Lower leg skin (tissue), 4 donors: ENCODE data around the gene OR4K5. TPM values are rescaled to one million over a fixed set of nuclear protein-coding genes. Genes with fewer than 3 reads are reported as not detected.

Source experiments
- DNase-seq, 2 donors: peaks; one replicate each; pipeline ENCODE4 v3.0.0-alpha.2; 2019; ENCODE audit warnings: low spot score in 2 of 2
- H3K4me3 ChIP-seq: fragments of 200-600 bp; sonication (generic); 2 replicates; pipeline ENCODE4 v1.5.1; 2017; ENCODE audit warnings: mild to moderate bottlenecking, low read depth; ENCODE audit not compliant: poor library complexity, severe bottlenecking
- CTCF ChIP-seq, 3 donors: fragments of 450-650 bp; IDR thresholded peaks; one replicate each; pipeline ENCODE4 v1.5.1; 2016; ENCODE audit warnings: antibody characterized with exemption in 3 of 3, mild to moderate bottlenecking in 3 of 3, moderate library complexity in 2 of 3
- POLR2A ChIP-seq, 2 donors: fragments of 450-650 bp; IDR thresholded peaks; one replicate each; pipeline ENCODE4 v1.6.1; 2016 to 2017; ENCODE audit warnings: antibody characterized with exemption in 2 of 2, mild to moderate bottlenecking in 1 of 2, moderate library complexity in 1 of 2
- WGBS, 2 donors: methylation state at CpG; one replicate each; pipeline ENCODE4 v1.1.5; 2018; 5-methylcytosine and 5-hydroxymethylcytosine counted together
- intact Hi-C: fragments of 100-400 bp; cut with DNase I; formaldehyde crosslinking; loops from one replicate; pipeline ENCODE4 v1.15.0; 2023; ENCODE audit warnings: low total_unique reads
- total RNA-seq, 4 donors: library from RNA; depleted of rRNA; stranded (reverse); fragments of >200 nt; gene quantifications; one replicate each; pipeline ENCODE4 v1.1.0, GENCODE V29; 2016

The OR4K5 gene
- total RNA-seq, 4 donors from 2014 or later, result not detected

GRCh38 chr14:19900999-19901398 lies 19.4 kb upstream of the OR4K5 start:
- WGBS, 2 donors, result 47 to 70% methylated on average over 3 of the region's 3 CpGs
- TF ChIP-seq POLR2A (IDR thresholded peaks at IDR 0.05), result no peak
- TF ChIP-seq CTCF (IDR thresholded peaks at IDR 0.05), result no peak
- DNase-seq, result no peak
- H3K4me3 ChIP-seq, result no peak overlapping the region
- intact Hi-C loops, result no loop called here

- no peak overlapping the region for H3K4me3 ChIP-seq
- WGBS, 2 donors, result 83 to 88% methylated on average over 4 of the region's 4 CpGs
- no peak for TF ChIP-seq POLR2A (IDR thresholded peaks at IDR 0.05)
- intact Hi-C loops, result no loop called here
- DNase-seq, result no peak
These were observed 18.0 kb upstream of the OR4K5 start for GRCh38 chr14:19902409-19902808.

- intact Hi-C loops, result no loop called here
- TF ChIP-seq CTCF (IDR thresholded peaks at IDR 0.05) (no peak), POLR2A (IDR thresholded peaks at IDR 0.05) (no peak)
- H3K4me3 ChIP-seq, result no peak overlapping the region
- no peak for DNase-seq
These were observed 13.7 kb upstream of the OR4K5 start for GRCh38 chr14:19906665-19907064.

GRCh38 chr14:19911114-19911513 lies 9.3 kb upstream of the OR4K5 start:
- DNase-seq, result no peak
- WGBS, 2 donors, result 47 to 53% methylated on average over 3 of the region's 3 CpGs
- intact Hi-C loops, result no loop called here
- TF ChIP-seq POLR2A (IDR thresholded peaks at IDR 0.05) (no peak), CTCF (IDR thresholded peaks at IDR 0.05) (no peak)
- H3K4me3 ChIP-seq, result no peak overlapping the region

GRCh38 chr14:19917243-19917642 lies 3.2 kb upstream of the OR4K5 start:
- no peak overlapping the region for H3K4me3 ChIP-seq
- intact Hi-C loops, result no loop called here
- WGBS, 2 donors, result 69 to 72% methylated on average over 3 of the region's 3 CpGs
- no peak for DNase-seq
- TF ChIP-seq POLR2A (IDR thresholded peaks at IDR 0.05) (no peak), CTCF (IDR thresholded peaks at IDR 0.05) (no peak)

GRCh38 chr14:19917955-19918518 lies 2.4 kb upstream of the OR4K5 start:
- TF ChIP-seq CTCF (IDR thresholded peaks at IDR 0.05) (no peak), POLR2A (IDR thresholded peaks at IDR 0.05) (no peak)
- DNase-seq, result no peak
- intact Hi-C loops, result no loop called here
- no peak overlapping the region for H3K4me3 ChIP-seq
- WGBS, 2 donors, result 64 to 70% methylated on average over 1 of the region's 1 CpG
